GM18868 (cell line): ENCODE measurements around the gene LPAR5.

Source experiments
- ATAC-seq: cut with Tn5 transposase; IDR thresholded peaks from one replicate; pipeline ENCODE4 v1.9.1; 2021; ENCODE audit warnings: mild to moderate bottlenecking, moderate library complexity; ENCODE audit not compliant: unreplicated experiment

The LPAR5 gene

DNA sequence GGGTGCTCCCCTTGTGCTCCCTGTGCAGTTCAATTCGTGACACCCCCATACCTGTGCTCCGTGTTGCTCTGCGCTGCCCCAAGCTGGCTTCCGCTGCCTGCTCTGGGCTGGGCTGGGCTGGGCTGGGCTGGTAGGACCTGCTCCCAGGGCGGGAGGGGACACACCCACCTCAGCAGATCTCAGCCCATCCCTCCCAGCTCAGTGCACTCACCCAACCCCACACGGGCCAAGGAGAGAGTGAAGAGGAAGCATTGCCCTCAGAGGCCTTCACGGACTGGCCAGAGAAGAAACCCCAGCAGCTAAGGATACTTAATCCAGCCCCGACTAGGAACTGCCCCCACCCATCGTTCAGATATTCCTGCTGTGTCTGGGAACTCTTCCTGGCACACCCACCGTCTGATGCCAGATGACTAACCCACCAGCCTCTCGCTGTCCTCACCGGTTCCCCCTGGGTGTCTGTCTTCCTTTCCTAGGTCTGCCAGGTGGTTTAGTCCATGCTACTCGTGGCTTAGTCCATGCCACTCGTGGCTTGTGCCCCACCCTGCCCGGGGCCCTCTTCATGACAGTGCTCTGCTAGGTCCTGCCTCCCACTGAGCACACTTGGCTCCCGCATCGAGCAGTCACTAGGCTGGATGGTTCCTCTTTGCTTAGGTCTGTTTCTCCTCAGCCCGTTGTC, at the start of gene LPAR5:
LPAR5 (minus strand) TSS at position 104 of the 676 bp plus-strand sequence. CDS start 14,711 bp downstream, outside the sequence.
- no peak for ATAC-seq

DNA sequence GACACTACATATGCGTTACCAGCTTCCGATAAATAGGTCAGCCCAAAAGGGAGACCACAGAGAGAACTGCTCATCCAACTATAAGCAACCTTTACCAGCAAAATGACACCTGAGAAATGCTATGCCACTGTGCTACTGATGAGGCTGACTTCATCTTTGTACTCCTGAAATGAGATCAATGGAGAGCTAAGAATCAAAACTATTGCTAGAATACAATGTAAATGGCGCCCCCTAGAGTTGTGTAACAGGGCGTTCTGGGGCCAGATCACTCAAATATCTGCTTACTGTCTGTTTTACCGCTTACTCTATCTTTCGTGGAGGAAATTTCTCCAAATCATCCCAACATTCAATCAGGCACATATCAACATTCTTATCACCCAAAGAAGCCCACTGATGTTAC, 48.9 kb upstream of the LPAR5 start:
- ATAC-seq, result no peak

DNA sequence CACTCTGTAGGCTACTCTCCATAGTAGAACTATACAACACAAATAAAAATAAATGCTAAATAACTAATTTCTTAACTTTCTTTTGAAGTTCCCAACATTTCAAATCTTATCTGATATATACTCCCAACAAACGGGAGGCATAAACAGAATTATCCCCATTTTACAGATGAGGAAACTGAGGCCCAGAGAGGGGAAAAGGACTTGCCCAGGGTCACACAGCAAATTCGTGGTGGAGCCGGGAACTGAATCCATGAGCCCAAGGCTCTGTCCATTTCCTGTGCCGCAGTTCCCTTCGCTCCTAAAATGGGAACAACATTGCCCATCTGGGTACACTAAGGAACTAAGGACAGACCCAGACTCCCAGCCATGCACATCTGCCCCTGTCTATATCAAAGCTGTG, 41.2 kb upstream of the LPAR5 start:
- no peak for ATAC-seq

DNA sequence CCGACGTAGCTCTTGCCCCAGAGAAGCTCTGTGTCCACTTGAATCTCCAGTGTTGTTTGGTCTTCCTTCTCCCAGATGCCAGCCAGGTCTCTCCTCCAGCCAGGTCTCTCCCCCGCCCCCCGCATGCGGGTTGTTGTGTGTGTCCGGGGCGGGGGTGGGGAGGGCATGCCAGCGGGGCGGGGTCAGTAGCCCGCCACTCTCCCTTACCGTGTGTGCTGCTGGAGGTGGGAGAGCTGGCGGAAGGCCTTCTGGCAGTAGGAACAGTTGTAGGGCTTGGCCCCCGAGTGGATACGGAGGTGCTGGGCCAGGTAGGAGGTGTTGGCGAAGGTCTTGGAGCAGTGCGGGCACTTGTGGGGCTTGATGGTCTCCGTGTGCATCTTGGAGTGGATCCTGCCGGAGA, 36.4 kb upstream of the LPAR5 start:
- ATAC-seq, result no peak

DNA sequence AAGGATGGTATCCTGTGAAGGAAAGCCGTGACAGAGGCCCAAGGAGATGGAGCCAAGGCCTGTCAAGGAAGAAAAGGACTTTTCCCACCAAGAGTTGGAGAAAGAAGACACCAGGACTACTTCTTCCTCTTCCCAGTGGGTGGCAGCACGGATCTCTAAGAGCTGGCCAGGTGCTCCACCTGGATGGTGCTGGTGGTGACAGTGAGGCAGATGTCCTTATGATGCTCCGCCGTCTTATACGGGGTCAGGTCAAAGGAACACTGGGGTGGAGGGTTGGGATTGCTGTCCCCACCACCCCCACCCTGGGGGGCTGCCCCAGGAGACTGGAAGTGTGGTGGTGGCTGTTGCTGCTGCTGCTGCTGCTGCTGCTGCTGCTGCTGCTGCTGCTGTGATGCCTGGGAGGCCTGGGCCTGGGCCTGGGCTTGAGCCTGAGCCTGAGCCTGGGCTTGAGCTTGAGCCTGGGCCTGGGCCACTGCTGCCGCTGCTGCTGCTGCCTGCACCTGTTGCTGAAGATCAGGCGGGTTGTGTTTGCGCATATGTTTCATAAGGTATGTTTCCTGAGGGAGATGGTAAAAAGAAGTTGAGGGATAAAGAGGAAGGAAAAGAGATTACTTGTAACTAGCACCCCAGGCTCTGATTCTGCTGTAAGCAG, 31.9 kb upstream of the LPAR5 start:
- no peak for ATAC-seq

DNA sequence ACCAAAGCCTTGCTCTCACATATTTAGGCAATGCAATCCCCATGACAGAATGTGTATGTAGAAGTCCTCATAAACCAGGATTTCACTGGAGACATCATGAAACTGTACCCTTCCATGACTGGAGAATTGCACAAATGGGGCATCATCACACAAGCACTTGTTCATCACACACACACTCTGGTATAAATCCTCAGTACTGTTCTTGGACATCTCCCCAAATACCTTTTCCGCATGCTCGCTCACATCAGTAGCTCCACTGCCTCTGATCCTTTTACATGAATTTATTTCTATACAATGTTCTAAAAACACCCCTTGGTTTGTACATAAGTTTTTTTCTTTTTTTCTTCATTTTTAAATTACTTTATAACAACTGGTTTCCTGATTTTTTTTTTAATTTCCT, 30.5 kb upstream of the LPAR5 start:
- no peak for ATAC-seq

DNA sequence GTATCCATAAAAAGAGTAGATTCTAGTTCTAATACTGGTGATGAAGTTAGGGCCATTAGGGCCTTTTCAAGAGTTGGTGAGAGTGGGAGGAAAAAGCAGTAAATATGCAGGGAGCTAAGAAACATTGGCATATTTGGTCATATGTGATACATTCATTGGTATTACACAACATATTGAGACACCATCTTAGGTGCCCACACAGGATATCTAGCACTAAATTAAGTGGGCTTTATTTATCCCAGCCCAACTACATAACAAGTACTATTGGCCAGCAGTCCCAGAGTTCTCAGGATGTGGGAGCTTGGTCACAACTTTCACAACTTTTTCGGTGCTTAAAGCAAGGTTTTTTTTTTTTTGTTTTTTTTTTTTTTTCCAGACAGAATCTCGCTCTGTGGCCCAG, 29.1 kb upstream of the LPAR5 start:
- no peak for ATAC-seq

DNA sequence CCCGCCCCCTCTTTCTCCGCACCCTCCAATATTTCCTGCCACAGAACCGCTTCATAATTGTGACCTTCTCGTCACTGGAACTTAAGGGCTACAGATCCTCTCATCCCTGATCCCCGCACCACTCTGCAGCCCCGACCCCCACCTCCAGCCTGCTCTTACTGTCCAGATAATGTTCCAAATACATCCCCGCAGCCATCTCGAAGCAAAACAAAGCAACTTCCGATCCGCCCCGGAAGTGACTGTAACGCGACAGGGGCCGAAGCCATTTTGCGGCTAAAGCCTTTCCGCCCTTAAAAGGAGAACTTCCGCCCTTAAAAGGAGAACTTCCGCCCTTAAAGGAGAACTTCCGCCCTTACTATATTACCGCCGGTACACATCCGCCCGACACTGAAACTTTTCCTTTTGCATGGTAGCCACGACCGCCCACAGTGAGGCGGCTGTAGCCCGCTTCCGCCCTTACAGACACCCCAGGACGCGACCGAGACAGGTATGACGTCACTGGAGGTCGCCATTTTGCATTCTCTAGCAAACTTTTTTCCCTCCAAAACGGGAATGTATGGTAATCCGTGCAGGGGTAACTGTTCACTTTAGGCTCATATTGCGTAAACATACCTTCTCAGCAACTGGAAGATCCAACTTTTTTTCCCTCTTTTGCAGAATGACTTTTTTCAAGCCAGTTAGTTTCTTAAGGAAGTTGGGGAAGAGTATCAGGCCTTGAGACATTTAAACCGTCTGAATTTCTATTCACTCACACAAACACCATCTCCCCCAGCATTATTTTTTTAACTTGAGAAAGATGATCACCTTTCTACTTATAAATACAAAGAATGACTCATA, 27.4 kb upstream of the LPAR5 start, which contains the start of gene ING4:
ING4 (minus strand) TSS at position 214 of the 837 bp plus-strand sequence; CDS start at position 196, 18 bp downstream.
- peak; percentile 98 for ATAC-seq

DNA sequence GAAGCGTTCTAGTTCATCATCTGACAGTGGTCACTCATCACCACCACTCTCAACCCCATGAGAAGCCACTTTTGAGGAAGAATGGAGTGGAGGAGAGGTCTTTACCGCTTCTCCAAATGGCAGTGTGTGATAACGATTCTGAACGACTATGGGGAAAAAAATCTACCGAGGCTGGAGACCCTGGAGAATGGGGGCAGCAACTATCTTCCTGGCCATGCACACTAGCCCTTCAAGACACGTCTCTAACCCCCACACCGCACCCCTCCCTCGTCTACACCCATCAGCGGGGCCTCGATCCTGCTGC, 26.8 kb upstream of the LPAR5 start:
- no peak for ATAC-seq

DNA sequence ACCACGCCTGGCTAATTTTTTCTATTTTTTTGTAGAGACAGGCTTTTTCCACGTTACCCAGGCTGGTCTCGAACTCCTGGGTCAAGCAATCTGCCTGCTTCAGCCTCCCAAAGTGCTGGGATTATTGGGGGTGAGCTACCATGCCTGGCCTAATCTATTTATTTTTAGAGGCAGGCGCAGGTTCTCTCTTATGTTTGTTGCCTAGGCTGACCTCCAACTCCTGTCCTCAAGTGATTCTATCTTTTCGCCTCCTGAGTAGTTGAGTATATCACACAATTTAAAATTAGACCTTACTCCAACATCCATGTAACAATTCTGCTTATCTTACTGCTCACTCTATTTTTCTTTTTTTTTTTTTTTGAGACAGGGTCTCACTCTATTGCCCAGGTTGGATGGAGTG, 18.2 kb upstream of the LPAR5 start:
- no peak for ATAC-seq

DNA sequence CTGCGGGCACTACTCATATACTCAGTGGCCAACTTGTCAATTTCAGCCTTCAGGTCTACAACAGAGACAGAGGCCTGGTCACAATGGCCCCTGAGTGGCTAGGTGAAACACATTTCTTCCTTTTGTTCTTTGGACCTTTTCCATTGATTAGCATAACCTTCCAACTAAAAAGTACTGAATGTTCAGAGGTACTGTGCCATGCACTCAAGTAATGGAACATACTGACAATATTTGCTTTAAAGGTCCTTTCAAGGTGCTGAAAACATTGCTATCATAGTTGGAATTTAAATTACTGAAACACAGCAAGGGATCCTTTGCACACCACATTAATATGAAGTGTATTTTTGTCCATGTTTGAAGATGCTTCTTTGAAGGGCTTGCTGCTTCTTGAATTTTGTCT, 17.6 kb upstream of the LPAR5 start:
- ATAC-seq, result no peak

DNA sequence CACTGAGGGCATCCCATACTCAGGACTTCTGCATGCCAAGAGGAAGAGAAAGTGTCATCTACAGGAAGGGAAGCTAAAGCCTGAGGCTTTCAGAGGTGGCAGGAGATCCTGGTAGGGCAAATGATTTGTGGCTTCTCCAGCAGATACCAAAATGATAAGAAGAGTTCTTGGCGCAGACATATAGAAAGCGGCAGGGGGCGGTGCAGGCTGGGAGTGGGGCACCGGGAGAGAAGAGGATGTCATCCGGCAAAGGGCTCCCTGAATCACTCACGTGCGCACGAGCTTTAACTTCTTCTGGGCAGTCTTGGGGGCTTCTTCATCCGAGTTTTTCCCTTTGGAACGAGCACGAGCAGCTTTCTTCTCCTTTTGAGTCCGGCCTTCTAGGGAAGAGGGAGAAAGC, 16.6 kb upstream of the LPAR5 start:
- ATAC-seq, result no peak

DNA sequence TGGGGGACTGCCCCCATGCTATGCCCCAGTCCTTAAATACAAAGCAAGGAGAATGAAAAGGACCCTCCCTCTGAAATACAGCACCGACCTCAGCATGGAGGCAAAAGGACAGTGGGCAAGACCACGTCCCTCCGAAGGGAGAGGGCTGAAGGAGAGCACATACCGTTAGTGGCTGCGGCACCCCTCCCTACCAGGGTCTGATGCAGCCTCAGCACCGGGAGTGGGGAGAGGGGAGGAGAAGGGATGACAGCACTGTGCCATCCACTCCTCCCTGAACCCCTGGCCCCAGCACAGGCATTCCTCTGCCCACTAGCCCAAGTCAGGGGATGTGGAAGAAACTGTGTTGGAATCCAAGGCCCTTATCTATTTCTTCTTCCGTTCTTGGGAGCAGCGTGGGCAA, 15.1 kb upstream of the LPAR5 start:
- no peak for ATAC-seq

DNA sequence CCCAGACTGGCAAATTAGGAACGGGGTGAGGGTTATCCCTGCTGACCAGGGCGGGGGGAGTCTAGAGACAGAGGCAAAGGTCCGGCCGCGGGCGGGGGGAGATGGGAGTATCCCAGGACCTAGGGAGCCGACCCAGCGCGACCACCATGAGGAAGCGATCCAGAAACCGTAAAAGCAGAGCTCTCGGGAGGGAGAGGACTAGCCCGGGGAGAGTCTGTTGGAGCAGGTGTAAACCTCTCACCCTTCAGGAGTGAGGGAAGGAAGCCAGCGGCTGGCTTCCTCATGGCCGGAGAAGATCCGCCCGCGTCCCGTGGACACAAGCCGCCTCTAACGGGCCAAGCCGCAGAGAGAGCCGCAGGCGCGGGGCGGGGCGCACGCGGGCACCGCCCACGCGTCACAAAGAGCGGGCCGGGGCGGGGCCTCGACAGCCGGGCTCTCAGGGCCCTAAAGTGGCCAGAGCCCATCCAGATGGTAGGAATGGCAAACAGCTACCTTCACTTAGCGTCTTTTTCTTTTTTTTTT, 11.4 kb upstream of the LPAR5 start, which contains the start of gene ACRBP:
ACRBP (minus strand) TSS at position 350 of the 522 bp plus-strand sequence; CDS start at position 284, 66 bp downstream.
- ATAC-seq, result peak; percentile 55

DNA sequence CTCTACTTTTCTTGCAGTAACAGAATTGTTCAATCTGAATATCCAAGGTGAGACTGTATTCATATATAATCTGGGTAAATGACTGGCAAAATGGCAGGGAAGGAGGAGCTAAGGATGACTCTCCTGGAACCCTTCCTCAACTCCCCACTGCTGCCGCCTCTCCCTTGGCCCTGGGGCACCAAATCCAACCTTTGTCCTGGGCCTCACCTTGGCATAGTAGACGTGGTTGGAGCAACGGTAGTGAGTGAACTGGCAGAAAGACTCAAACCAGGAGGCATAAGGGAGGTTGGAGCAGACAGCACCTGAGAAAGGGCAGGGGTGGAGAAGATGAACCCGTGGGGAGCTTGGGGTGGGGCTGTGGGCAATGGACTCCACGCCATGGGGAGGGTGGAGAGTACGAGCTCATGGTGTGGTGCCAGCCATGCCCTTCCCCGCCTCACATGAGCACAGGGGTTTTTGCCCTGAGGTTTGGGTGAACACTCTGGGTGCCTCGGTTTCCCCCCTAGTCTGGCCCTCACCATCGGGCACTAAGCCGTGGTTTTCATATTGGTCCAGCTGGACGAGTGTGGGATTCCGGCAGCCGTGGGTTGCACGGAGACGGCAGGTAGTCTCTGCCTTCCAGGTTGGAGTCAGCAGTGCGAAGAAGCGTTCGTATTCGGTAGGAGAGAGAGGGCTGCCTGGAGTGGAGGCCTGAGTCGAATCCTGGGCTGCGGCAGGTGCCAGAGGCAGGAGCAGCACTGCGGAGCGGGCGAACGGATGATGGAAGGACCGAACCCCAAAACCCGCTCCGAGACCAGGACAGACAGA, 10.7 kb upstream of the LPAR5 start:
- ATAC-seq, result no peak

DNA sequence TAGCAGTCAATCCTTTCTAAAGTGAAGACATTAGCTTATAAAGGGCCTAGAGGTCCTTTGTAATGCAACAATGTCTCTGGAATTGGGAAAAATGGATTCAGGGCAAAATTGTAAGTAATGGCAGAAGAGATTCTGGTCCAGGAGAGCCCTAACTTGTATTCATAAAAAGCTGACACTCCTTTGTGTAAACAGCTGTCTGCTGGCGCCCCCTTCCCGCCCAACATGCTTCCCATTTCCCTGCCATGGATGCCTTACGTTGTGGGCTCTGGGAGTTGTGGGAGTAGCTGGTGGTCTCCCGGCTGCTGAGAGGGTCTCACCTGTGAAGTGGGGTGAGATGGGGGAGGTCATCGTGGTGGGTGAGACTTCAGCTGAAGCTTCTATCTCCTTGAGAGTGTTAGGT, 9.1 kb upstream of the LPAR5 start:
- ATAC-seq, result no peak

DNA sequence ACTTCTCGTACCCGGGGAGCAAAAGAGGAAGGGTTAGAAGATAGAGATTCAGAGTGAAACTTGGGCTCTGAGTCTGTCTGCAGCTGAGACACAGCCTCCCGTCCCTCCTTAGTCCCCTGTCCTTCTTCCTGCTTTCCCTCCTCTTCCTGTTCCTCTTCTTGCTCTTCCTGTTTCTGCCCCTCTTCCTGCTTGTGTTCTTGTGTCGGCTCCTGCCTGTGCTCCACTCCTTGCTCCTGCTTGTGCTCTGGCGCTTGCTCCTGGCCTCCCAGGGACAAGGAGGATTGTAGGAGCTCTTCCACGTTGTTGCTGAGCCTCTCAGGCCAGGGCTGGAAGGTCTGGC, 8.5 kb upstream of the LPAR5 start:
- no peak for ATAC-seq

DNA sequence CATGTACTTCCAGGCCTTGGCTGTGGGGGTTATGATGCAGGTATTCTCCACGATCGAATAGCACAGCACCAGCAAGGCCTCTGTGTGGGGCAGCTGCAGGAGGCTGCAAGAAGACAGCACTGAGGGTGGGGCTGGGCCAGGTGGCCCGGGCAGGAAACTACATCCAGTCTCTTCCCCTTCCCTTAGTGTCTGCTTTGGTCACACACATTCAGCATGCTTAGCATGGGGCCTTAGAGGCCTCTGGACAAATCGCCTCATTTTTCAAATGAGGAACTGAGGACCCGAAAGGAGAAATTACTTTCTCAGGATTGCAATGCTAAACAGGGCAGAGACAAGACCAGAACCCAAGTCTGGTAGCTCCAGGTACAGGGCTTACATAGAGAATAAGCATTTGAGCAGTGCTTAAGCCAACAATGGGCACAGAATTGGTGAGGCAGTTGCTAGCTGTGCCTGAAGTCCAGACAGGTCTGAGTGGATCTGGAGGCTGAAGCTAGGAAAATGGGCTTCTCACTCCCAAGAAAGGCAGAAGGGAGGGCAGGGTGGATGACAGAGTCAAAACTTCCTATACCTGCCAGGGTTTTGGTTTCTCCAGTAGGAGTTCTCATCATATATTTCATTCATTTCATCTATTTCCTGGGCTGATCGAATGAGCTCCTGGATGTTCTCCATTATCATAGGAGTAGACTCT, 8.0 kb upstream of the LPAR5 start:
- ATAC-seq, result no peak

DNA sequence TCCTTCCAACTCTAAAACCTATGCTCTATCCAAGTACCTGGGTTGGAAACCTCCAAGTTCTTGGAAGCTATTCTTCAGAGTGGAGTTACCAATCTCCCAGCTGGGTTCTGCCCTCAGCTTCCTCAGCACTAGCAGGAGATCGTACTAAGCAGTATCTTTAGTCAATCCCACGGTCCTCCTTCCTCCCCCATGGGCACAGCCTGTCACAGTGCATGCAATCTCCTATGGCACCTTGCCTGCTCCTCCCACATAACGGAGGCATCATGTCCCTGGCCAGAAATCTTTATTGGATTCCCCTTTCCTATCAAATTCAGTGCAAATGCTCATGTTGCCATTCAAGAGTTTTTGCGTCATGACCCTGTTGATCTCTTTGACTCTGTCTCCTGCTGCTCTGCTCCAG, 5.4 kb upstream of the LPAR5 start:
- no peak for ATAC-seq

DNA sequence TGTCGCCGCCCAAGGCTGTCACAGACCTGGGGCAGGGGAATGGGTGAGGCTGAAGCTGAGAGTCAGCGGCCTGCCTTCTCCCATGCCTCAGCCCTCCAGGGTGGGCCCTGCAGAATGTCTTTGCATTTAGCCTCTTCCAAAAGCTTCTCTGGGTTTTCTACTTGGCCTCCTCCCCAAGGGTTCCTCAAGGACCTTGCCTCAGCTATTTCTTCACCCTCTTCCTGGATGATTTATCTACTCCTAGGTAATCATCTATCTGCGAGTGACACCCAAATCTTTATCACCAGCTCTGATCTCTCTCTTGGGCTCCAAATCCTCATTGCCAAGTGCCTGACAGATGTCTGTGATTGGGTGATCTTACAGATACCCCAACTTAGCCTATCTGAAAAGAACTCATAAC, 4.7 kb upstream of the LPAR5 start:
- no peak for ATAC-seq
